KOPT-K1 (cell line): Measurements from ENCODE around the gene EIF4E.

ENCODE experiments used
- H3K27ac ChIP-seq: fragments of 200-600 bp; sonication (generic); 2 replicates; pipeline ENCODE4 v1.5.1; 2016; ENCODE audit warnings: antibody characterized with exemption, mild to moderate bottlenecking, low read depth, low read length; ENCODE audit not compliant: poor library complexity, severe bottlenecking
- H3K36me3 ChIP-seq: fragments of 200-600 bp; sonication (generic); 2 replicates; pipeline ENCODE4 v1.5.1; 2017; ENCODE audit warnings: antibody characterized with exemption, mild to moderate bottlenecking, low read length, moderate library complexity; ENCODE audit not compliant: insufficient read depth
- H3K9me3 ChIP-seq: fragments of 200-600 bp; sonication (generic); 2 replicates; pipeline ENCODE4 v1.5.1; 2017; ENCODE audit warnings: antibody characterized with exemption, low read length, mild to moderate bottlenecking; ENCODE audit not compliant: insufficient read depth, poor library complexity, severe bottlenecking

Gene EIF4E, protein sequence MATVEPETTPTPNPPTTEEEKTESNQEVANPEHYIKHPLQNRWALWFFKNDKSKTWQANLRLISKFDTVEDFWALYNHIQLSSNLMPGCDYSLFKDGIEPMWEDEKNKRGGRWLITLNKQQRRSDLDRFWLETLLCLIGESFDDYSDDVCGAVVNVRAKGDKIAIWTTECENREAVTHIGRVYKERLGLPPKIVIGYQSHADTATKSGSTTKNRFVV

DNA sequence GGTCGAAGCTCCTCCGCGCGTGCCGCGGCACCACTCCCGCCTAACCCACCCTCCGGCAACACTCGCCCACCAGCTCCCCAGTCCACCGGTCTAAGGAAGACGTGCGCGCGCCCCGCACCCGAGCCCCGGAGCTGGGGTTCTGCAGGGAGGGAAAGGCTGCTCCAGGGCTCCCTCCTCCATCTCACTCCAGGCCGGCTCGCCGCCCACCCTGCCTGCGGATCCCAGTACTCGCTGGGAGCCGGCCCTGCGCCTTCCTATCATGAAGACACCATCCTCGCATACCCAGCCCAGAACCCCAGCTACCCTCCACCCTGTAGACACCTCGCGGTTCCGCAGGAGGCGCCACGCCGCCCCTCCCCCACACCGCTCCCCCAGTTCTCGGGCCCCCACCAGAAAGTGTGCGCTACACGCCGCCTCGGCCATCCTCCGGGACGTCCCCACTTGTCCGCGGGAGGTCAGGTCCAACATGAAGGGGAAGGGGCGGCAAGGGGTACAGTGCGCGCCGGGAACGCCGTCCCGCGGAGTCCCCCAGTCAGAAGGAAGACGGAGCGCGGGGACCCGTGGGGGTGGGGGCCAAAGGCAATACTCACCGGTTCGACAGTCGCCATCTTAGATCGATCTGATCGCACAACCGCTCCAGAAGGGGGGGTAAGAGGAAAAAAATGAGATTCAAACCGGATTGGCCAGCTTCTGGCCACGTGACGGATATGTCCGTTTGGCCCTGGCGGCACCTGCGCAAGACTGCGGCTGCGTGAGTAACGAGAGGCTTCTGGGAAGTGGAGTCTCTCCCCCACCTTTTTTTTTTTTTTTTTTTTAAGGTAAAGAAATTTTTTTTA lies at the start of gene EIF4E:
TSS of gene EIF4E (minus strand) at position 629 of the 836 bp plus-strand sequence. CDS start at position 608, 21 bp downstream.
- Histone ChIP-seq H3K9me3 (peaks cover 6% of the 10 kb centered on the region), H3K36me3 (peaks cover 28% of the 10 kb centered on the region), H3K27ac (peak within 1 kb of the TSS; percentile 97)

DNA sequence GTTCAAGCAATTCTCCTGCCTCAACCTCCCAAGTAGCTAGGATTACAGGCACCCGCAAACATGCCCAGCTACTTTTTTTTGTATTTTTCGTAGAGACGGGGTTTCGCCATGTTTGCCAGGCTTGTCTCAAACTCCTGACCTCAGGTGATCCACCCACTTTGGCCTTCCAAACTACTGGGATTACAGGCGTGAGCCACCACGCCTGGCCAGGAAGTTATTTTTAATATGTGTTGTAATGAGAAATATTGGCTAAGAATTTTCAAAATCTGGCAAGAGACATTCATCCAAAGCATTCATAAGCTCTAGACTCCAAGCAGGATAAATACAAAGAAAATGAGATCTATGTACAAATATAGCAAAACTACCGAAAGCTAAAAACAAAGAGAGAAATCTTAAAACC lies 48.6 kb upstream of the EIF4E start:
- Histone ChIP-seq H3K36me3 (no peaks in the 10 kb centered on the region), H3K27ac (no peak overlapping the region), H3K9me3 (no peaks in the 10 kb centered on the region)

DNA sequence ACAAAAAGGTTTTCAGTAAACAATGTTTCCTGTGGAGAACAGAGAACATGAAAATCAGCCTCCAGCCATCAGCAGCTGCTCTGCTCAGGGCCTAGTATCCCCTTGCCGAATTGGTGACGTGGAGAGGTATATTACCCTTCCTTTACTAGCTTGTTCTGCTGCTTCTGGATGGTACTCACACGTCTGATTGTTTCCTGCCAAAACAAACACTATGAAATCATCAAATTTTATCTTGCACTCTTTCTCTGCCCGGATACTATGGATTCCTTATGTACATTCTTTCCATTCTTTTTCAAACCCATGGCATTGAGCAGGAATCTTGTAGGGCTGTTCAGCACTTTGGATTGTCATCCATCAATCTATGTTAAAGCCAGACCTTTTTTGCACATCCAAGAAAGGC lies 47.8 kb upstream of the EIF4E start:
- H3K36me3 ChIP-seq = no peaks in the 10 kb centered on the region

DNA sequence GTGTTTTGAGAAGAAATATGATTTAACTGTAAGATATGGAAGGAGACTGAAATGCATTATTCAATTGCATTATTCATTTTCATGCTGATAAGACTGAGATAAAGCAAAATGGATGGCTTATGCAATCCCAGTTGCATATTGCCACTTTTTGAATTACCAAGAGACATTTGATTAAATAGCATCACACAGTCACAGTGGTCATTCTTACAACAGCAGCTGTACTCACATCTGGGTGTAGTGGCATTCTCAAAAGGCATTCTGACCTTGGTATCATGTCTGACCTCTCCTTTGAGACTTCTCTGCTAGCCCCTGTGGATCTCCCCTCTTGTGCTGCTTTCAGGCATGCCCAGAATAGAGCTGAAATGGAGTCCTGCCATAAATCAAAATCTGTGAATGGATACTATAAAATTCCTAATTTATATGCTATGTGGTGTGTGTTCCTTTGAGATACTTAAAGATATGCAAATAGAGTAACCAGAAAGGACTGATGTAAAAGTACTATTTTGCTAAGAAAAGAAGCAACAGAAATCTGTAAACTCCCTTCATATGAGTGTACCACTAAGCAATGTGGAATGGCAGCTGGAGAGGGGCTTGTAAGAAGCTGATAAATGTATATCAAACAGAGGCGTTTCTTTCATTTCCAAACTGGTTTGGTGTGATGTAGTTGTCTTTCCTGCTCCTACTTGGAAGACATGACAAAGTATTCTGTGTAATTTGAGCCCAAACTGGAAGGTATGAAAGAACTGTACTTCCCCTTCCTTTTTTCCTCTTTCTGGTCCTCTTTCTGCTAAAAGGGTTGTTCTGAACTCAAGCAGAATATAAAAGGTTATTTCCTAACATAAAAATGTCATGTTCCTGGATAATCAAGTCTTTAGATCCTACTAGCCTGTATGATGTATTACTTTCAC lies 41.2 kb upstream of the EIF4E start:
- Histone ChIP-seq H3K27ac (no peak overlapping the region), H3K9me3 (no peaks in the 10 kb centered on the region), H3K36me3 (no peaks in the 10 kb centered on the region)

More for the DNA sequence above, 47.8 kb upstream of the EIF4E start:
- no peaks in the 10 kb centered on the region for H3K9me3 ChIP-seq
- no peak overlapping the region for H3K27ac ChIP-seq

DNA sequence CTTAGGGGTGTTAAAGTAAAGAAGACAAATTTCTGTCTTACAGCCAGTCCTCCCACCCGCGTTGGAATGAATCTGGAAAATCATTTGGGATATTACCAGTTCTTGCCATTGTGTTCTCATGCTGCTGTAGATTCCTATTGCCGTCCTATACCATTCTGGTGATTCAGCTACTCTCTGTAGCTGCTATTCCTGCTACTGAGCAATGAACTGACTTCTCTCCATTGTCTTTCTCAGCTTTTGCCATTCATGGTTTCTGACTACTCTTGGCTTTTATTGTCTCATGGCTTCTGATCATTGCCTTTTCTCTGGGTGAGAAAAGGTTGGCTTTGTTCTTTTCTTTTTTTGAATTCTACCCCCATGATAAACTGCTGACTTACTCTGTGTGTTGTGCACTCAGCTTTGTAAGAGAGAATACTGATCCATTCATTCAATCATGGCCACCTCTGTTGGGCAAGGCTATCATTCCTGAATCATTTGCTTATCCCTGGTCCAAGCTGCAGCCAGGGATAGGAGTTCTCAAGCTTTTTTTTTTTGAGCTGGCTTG lies 38.9 kb upstream of the EIF4E start:
- Histone ChIP-seq H3K36me3 (no peaks in the 10 kb centered on the region), H3K9me3 (no peaks in the 10 kb centered on the region), H3K27ac (no peak overlapping the region)

DNA sequence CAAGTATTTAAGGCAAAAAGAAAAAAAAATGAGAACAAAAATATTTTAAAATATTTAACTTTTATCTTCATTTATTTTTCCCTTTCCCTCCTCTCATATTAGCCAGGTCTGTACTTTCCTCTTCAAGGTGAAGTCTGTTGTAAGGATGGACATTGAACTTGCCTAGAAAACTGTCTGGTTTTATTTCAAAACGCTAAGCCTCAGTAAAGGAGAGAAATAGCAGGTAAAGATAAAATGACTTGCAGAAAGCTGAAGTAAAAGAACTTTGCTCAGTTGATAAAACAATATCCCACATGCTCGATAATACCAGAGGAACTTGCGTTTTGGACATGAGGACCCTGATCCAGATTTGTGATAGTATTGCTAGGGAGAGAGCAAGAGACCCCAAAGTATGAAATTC lies 38.0 kb upstream of the EIF4E start:
- H3K9me3 ChIP-seq = no peaks in the 10 kb centered on the region
- no peaks in the 10 kb centered on the region for H3K36me3 ChIP-seq
- H3K27ac ChIP-seq = no peak overlapping the region

DNA sequence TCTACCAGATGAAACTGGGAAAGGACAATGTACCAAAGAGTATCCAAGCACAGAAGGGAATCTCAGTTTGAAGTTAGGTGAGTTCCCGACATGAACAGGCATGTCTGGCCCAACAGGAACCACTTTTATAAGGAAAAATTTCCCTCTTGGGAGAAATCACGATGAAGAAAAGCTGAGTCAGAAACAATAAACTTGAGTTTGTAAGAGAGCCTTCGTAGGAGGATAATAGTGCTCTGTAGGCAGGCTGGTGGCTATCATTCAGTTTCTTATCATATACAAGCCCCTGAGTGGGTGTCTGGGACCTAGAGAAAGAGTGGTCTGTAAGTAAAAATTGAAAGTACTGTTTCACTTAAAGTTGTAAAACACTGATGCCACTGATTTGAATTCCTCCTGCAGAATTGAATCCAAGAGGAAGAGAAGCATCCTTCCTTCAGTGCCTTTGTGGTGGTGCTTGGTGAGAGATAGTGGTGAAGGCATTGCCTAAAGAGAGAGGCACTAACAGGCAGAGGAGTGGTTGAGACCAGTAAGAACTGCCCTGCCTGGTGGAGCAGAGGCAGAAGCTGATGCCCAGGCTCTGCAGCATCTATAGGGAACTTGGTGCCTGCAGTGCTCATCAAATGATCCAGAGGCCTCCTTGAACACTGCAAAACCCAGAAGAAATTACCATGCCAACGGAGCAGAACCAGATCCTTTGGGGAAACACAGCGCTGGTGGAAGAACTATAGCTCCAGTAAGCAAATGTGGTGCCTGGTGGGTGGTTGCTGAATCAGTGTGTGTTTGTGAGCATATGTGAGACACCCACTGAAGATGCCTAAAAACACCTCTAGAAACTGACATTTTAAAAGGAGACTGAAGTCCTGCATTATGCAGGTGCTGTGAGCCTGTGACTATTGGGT lies 34.9 kb upstream of the EIF4E start:
- no peaks in the 10 kb centered on the region for H3K36me3 ChIP-seq
- no peaks in the 10 kb centered on the region for H3K9me3 ChIP-seq
- H3K27ac ChIP-seq = no peak overlapping the region

DNA sequence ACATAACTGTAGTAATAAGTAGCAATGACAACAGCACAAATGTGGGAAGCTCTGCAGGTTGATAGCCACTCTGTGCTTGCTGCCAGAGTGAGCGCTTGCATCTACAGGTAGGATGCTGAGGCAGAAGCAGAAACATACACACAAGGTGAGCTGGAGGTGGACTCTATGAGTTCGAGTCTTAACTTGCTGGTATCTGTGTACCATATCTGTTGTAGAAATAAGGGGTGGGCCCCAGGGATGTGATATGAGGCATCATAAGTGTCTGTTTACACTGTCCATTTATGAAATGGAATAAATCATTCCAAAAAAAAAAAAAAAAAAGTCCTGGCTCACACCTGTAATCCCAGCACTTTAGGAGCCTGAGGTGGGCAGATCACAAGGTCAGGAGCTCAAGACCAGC lies 32.8 kb upstream of the EIF4E start:
- Histone ChIP-seq H3K9me3 (no peaks in the 10 kb centered on the region), H3K36me3 (no peaks in the 10 kb centered on the region), H3K27ac (no peak overlapping the region)

DNA sequence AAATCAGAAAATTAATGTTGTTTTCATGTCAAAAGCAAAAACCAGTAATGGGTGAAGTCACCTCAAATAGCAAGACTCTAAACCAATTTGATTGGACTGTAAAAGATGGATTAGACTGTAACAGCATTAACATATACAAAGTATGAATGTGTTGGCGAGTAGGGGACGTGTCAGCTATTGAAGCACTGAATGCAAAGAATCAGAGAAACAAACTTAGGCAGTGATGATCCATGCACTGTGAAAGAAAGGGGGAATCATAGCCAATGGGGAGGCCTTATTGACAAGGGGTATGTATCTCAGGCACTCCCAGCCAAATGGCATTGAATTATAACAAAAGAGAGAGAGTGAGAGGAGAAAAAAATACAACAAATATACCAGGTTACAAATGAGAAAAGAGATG lies 30.5 kb upstream of the EIF4E start:
- no peaks in the 10 kb centered on the region for H3K36me3 ChIP-seq
- H3K9me3 ChIP-seq = no peaks in the 10 kb centered on the region
- H3K27ac ChIP-seq = no peak overlapping the region

DNA sequence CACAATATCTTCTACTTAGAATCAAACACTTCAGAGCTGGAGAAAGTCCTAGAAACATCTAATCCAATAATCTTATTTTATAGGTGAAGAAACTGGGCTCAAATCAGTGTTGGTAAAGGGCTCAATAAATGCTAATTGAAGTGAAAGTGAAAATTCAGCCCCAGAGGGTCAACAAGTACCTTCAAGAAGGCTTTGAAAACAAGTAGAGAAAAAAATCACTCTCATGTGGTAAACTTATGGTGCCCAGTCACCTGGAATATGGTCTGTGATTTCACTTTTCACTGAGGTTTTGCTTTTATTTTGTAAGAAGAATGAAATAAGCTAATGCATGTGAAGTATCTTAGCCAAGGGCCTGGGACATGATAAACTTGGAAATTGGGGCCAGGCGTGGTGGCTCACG lies 29.1 kb upstream of the EIF4E start:
- no peaks in the 10 kb centered on the region for H3K9me3 ChIP-seq
- no peaks in the 10 kb centered on the region for H3K36me3 ChIP-seq
- no peak overlapping the region for H3K27ac ChIP-seq

DNA sequence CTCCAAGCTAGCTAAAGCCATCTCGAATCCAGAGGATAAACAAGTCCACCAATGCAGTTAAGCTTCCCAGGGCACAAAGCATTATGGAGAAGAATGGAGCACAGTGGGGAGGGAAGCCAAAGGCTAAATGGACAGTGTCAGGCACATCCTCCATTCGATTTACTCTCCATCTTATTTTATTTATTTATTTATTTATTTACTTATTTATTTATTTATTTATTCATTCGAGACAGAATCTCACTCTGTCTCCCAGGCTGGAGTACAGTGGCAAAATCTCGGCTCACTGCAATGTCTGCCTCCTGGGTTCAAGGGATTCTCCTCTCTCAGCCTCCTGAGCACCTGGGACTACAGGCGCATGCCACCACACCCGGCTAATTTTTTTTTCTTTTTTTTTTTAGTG lies 26.3 kb upstream of the EIF4E start:
- no peak overlapping the region for H3K27ac ChIP-seq
- no peaks in the 10 kb centered on the region for H3K9me3 ChIP-seq
- no peaks in the 10 kb centered on the region for H3K36me3 ChIP-seq

DNA sequence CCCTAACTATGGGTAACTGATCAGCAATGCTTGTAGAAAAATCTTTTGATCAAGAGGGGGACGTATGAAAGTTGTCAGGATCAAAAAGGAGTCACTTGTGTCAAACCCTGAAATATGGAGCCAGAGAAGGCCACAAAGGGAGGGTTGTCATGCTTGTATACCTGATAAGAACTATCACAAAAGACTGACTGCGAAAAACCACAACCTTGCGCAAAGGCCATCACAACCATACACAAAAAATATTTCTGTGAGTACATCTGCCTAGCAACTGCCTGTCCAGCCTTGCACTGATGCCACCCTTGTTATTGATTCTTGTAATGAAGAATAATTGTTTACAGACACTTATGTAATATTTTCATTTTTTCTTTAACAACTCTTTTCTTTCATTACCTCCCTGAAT lies 22.8 kb upstream of the EIF4E start:
- H3K27ac ChIP-seq = no peak overlapping the region
- H3K36me3 ChIP-seq = no peaks in the 10 kb centered on the region
- H3K9me3 ChIP-seq = no peaks in the 10 kb centered on the region

DNA sequence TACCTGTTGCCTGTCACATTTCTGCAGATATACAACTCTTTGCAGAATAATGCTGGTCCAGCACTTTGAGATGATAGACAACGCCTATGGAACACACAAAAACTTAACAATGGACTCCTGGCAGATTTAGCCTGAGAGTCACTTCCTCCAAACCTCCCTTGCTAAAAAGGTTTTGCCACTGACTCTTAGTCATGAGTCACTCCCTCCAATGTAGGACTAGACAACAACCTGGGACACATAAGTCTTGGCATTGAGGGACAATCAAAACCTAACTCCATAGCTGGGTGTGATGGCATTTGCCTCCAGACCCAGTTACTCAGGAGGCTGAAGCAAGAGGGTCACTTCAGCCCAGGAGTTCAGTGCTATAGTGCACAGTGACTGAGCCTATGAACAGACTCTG lies 22.0 kb upstream of the EIF4E start:
- H3K27ac ChIP-seq = no peak overlapping the region
- H3K36me3 ChIP-seq = no peaks in the 10 kb centered on the region
- no peaks in the 10 kb centered on the region for H3K9me3 ChIP-seq

DNA sequence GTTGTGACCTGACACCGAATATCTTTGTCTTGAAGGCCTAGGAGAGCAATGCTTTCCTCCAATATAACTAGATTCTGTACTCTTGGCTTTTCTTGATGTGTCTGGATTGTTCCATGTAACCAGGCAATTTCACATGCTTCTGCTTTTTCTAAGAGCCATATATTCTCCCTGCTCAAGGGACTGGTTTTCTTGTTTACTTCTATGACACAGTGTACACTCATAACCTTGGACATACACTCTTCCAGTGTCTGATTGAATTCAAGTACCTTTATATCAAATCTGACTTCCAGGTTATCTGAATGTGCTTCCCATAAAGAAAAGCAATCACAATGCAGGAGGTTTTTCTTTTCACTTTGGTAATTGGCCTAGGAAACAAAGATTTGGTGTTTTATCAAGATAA lies 17.4 kb upstream of the EIF4E start:
- Histone ChIP-seq H3K36me3 (no peaks in the 10 kb centered on the region), H3K9me3 (no peaks in the 10 kb centered on the region), H3K27ac (no peak overlapping the region)
